Stimulated activated CD4-positive, alpha-beta T cell treated with anti-CD3 and anti-CD28 coated beads, Interleukin-1b, Interleukin-23, amount 100 ng/mL, for 4 hours (primary cell): Measurements from ENCODE around the gene GRIN3A.
"Not testable (repeated sequence)": the region's sequence is repeated elsewhere in the genome, so short reads cannot be mapped to it uniquely, and the experiment has no call there.

Source experiments
- DNase-seq, 2 donors: peaks; one replicate each; pipeline ENCODE4 v3.0.0-alpha.2; 2020; ENCODE audit warnings: low read depth in 2 of 2

Gene GRIN3A

DNA sequence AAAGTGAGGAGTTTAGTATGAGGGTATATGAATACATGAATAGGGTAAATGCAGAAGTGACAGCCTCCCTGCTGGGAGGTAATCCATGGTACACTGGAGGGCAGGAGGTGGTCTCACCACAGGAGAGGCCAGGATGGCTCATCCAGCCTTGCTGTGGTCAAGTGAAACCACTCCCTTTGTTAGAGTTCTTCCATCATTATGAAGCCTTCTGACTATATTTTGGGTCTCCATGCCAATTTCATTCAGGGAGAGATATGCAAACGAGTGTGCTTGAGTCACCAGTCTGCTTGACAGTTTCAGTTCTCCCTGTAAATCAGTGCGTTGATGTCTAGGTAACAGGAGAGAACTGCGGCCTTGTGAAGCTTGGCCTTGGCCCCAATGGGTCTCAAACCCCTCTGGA lies 160.1 kb downstream of the GRIN3A start:
- DNase-seq = no peak

DNA sequence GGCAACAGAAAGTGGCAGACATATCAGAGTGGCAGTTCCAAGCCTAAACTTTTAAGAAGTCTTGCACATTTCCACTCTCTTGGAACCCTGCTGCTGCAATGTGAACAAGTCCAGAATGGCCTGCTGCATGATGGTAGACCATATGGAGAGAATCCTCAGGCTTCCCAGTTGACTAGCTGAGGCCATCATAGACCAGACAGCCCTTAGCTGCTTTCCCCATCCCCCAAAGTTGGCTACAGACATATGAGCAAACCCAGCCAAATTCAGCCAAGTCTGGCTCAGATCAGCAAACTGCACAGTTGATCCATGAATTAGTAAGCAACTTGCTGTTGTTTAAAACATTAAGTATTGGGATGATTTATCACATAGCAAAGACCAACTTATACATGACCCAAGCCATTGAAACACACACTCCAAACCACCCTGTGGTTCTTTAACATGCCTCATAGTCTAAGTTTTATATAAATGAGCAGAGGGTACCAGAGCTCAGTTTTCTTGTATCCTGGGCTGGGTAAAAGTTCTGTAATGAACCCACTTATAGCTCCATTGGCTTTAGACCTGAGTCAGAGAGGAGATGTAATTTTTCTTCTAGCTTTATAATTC lies 163.6 kb downstream of the GRIN3A start:
- DNase-seq = no peak

DNA sequence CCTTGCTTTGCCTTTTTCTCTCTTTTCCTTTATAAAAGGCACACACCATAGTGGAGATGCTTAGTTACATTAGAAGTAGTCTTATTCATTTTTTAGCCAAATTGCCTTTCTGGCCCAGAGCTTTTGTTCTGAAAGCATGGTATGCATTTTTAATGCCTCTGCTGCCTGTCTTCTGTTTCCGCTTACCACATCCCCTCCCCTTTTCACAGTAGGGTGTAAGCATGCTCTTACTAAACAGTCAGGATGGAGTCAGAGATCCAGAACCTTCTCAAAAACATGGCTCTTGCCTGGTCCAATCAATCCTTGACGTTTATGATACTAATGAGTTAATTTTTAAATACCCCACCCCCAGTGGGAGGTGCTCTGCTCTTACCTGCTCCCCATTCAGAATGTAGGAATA lies 166.1 kb downstream of the GRIN3A start:
- DNase-seq = no peak

DNA sequence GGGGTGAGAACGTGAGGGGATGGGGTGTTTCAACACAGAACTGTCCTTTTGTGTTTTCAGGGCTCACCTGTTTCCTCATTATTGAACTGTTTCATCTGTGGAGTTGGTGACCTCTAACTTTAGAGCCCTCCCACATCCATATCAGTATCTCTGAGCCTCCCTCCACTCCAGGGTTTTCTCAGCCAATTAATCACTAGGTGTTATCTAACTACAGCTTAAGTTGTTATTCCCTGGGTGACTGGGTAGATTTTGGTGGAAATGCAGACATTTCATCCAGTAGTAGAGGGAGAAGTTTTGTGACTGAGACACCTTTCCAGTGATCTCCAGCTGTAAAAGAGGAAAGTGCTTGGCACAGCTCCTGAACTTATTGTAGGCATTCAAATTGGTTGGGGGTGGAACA lies 167.3 kb downstream of the GRIN3A start:
- no peak for DNase-seq

DNA sequence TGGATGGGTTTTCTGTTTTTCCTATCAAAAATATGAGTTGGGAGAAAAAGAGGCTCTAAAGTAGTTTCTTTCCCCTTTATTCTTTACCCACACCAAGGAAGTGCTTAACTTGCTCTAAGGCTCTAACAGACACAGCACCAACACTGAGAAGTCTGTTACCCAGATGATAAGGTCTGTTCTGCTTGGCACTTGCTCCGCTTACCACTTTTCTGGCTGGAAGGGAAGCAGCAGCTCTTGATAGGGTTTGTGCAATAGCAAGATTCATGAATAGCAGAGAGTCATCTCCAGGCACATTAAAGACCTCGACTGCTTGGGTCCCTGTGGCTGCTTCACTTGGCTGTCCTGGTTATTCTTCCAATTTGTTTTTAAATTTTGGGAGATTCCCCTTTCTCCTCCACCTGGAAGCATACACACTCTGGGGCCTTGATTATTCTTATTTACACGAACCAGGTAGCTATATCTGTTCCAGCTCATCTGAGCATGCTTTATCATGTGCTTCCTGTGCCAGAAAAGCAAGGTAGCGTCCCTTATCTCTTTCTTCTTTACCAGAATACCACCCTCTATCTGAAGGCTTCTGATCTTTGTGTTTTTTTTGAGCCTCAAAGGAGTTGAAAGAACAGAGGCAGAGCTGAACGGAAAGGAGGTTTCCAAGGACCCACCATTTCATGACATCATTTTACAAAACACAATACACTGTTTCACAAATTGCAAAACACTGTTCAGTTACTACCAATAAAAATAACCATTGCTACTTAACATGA lies 168.5 kb downstream of the GRIN3A start:
- DNase-seq = no peak

DNA sequence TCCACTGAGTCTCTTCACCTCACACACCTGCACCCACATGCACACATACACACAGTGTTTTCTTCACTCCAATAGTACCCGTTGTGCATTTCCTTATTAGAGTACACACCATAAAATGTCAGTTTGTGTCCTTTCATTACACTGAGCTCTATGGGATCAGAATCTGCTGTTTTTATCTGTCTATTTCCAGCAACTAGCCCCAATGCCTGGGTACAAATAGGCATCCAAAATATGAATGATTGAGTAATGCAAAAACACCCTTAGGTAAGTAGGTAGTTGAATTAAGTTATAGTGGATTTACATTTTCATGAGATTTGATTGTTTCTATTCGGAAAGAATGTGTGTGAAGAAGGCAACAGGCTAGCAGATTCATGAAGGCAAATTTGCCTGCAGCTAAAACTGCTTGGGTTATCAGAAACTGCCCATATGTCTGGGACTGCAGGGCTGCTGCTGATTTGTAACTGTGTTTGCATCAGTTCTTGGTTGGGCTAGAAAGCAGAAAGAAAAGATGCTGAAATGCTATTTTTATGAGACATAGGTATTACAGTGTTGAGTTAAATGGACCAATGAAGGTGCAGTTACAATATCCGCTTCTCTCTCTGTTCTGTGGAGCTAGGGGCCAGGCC lies 170.6 kb downstream of the GRIN3A start:
- no peak for DNase-seq

DNA sequence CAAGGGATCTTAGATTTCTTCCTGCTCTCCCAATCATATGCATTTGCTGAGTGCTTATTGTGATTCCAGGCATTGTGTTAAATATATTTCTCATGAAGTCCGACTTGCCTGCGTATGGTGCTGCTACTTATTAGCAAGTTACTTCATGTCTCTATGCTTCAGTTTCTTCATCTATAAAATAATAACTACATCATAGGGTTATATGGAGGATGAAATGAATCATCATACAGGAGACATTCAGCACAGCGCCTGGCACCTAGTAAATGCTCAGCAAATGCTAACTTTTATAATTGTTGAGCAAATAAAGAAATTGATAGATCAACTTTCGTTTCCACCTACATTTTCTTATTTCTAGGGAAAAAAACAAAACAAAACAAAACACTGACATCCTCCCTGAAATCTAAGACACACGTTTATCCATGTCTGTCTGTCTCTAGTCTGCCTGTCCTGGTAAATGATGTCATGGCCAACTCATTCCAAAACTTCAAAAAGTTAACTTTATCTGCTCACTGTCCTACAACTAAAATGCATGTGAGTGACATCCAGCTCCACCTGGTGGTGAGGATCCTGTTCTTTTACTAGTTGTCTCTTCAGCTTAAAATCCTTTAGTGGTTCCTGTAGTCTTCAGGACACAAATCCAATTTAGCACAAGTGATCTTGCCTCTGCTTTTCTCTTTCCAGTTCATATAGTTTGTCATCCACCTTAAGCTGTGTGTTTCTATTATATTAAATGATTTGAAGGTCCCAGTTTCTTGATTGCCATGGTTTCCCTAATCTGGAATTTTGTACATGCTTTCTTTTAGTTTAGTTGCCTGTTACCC lies 171.3 kb downstream of the GRIN3A start:
- no peak for DNase-seq

DNA sequence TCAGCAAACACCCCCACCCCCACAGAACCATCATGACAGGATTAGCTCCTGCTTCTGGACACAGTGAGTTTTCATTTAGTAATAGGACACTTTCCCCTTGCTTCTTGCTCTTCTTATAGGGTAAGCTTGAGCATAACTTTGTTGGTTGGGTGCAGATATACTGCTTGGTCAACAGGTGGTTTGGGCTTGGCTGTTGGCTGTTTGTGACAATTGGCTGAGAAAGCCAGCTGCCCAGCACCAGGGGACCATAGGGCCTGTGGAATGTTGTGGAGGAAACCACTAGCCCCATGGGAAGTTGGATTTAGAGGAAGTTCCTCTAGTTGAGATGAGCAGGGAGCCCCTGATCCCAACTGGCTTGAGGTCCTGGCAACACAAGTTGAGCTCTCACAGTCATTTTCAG lies 174.2 kb downstream of the GRIN3A start:
- no peak for DNase-seq

DNA sequence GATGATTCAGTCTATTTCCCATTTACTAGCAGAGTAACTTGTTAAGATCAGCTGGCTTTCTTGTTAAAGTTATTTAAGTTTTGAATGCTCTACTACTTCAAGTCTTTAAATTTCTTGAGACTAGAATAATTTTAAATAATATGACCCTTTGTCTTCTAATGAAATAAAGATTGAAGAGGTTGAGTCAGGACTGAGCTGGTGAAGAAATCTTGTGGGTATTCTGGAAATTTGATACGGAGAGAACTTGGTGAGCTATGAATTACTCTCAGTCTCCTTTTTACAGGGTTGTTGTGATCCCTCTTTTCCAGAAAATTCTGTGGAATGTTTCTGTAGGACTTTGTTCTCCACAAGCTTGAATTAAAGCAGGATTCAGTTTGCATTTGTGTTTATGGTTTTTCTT lies 175.5 kb downstream of the GRIN3A start:
- no peak for DNase-seq

DNA sequence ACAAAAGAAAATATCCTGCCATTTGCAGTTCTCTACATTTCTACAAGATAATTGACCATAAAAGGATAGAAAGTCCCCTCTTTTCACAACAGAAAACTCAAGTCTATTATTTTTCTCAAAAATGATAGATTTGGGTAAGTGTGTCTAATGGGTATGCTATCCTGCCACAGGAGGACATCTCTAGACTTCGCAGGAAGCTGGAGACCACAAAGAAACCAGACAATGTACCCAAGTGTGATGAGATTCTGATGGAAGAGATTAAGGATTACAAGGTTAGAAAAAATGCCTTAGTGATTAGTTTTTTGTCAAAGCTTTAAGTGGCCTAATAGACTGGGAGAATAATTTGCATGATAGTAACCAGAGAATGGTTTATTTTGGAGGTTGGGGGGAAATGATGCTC lies 176.7 kb downstream of the GRIN3A start:
- no peak for DNase-seq

DNA sequence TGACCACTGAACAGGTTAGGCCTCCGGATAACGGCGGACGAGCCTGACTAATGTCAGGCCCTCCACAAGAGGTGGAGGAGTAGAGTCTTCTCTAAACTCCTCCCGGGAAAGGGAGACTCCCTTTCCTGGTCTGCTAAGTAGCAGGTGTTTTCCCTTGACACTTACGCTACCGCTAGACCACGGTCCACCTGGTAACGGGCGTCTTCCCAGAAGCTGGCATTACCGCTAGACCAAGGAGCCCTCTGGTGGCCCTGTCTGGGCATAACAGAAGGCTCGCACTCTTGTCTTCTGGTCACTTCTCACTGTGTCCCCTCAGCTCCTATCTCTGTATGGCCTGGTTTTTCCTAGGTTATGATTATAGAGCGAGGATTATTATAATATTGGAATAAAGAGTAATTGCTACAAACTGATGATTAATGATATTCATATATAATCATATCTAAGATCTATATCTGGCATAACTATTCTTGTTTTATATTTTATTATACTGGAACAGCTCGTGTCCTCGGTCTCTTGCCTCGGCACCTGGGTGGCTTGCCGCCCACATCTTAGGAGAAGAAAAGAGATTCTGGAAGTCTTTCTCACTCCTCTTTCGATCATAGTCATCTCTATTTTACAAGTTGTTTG lies 188.9 kb downstream of the GRIN3A start:
- not testable (repeated sequence) for DNase-seq

DNA sequence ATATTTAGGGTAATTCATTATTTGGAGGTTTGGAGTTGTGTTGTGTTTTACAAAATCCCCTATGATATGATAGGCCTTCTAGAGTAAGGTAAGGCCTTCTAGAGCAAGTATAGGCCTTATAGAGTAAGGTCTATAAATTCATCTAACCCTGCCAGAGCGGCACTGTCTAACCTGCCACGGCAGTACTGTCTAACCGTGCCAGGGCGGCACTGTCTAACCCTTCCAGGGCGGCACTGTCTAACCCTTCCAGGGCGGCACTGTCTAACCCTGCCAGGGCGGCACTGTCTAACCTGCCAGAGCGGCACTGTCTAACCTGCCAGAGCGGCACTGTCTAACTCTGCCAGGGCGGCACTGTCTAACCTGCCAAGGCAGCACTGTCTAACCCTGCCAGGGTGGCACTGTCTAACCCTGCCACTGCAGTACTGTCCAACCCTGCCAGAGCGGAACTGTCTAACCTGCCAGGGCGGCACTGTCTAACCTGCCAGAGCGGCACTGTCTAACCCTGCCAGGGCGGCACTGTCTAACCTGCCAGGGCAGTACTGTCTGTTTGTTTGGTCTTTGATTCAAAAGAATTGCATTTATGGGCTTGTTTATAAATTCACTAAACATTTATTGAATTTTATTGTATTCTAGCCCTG lies 195.2 kb downstream of the GRIN3A start:
- DNase-seq = no peak

DNA sequence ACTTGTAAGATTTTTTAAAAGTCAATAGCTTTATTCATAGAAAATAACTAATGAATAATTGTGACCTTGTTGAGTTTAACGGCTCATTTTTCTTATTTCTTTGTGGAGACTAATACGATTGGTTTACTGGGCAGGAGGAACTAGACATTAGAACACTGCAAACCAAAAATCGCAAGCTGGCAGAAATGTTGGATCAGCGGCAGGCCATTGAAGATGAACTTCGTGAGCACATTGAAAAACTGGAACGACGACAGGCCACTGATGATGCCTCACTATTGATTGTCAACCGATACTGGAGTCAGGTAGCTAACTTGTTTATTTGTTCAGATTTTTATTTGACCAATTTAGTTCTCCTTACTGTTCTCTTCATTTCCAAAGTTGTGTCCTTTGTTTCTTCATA lies 198.4 kb downstream of the GRIN3A start:
- DNase-seq = no peak

DNA sequence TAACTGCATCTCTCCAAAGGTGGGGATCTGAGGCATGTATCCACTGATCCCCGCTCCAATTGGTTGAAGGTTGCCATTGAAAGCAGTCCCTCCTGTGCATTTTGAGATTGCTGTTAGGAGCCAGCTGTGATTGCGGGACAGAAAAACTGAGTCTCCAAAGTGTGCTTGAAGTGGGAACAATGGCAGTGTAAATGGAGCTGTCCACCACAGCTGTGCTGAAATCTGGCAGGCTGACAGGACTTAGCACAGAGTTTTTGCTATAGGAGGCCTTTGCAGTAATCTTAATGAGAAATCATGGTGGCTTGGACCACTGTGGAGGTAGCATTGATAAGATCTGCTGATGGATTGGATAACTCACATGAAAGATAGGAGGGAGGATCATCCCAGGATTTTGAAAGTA lies 201.5 kb downstream of the GRIN3A start:
- no peak for DNase-seq

DNA sequence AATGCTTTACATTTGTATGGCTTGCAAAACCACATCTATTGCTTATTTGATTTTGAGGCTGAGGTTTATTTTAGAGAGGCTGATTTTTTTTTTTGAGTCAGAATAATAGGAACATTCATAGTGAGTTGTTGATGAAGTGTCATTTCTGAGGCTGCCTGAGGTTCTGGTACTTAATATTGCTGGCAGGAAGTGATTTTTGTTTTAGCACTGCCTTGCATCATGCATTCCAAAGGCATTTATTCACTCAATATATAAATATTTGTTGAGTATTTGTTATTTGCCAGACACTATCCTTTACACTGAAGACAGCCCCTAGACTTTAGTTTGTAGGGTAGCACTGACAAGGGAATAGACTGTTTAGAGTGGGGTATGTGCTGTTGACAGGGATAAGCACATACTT lies 202.1 kb downstream of the GRIN3A start:
- DNase-seq = no peak

DNA sequence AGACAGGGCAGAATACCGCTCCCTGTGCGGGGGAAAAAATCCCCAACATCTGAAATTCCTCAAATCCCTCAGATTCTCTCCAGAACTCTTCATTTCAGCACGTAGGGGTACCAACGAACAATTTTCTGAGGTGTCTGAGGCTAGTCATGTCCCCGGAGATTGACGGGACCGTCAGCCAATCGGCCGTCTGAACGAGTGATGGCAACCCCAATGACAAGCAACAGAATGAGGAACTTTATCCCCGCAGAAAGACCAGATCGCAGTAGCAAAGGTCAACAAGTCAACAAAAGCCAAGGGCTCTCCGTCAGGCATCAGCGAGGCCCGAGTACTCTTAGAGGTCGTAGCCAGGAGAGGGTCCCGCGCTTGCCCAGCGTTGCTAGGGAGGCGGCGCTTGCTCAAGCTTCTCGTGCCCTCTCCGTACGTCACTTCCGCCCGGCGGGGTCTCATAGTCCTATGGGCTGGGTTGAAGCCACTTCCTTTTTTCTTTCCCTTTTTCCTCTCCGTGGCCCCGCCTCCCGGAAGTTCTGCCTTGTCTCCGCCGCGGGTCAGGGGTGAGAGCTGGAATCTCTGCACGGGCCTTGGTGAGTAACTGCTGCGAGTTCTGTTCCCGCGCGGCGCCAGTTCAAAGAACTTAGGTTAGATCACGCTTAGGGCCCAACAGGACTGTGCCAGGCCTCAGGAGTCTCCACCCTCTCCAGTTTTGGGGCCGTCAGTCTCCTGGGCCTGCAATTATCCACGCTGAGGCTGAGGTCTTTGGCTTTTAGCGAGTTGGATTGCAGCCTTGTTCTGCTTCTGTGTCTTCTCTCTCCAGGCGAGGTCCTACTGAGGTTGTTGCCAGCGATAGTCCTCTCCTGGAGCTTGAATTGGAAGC lies 204.9 kb downstream of the GRIN3A start, which contains the start of gene RNF20:
TSS of gene RNF20 (plus strand) at position 520 of the 871 bp plus-strand sequence. CDS start 1,571 bp downstream, outside the sequence.
- DNase-seq = peak; percentile 98 to 99

DNA sequence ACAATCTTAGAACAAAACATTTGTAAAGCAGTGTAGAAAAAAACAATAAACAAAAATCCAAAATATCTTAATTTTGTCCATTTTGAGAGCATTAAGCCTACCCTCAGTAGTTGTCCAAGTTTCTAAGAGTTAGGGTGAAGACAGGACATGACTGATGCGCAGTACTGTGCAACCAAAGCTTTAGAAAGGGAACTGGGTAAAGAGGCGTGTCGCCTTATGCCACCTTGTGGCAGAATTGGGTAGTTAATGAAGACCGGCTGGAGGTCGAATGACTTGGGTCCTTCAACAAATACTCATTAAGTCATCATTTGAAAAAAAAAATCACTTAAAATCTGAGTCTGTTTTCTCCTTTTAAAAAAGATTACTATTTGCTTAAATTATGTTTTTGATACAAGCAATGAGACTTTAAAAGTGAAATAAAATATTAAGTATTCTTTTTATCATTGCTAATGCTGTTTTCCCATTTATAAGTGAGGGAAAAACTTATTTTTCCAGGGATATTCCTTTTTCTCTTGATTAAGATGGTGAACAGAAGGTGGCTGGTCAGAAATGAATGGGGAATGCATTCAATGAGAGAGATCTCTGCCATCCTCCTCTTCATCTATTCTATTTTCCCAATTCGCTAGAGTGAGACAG lies 208.3 kb downstream of the GRIN3A start:
- DNase-seq = peak; percentile 38 to 56

DNA sequence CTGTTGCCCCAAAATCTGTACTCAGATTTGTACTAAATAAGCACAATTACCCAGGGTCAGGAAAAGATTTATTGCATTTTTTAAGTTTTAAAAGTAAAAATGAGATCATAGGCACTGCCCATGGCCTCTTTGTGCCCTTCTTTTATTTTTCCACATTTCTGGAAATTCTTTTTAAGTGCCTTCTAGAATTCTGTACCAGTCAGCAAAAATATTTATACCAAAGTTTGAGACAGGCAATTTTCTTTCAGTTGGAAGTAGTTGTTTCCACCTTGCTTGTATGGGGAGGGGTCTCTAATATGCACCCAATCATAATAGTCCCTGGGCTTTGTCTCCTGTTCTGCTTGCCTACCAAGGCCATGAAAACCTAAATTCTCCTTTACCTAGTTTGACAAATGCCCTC lies 210.4 kb downstream of the GRIN3A start:
- DNase-seq = no peak

DNA sequence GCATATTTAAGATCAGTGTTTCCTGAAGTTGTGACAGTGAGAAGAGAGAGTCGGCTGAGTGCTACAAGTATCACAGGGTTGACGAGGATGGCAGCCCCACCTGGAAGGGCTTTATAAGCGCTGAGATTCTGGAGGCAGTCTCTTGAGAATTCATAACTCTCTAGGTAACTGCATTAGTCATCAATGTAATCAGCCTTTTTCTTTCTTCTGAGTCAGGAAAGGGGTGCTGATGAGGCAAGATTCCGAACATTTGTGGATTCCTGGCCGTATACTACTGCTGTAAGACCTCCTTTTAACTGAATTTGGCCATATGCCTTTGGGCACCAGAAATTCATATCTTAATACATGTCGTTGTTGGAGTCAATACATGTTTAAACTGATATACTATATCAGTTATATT lies 211.4 kb downstream of the GRIN3A start:
- no peak for DNase-seq

DNA sequence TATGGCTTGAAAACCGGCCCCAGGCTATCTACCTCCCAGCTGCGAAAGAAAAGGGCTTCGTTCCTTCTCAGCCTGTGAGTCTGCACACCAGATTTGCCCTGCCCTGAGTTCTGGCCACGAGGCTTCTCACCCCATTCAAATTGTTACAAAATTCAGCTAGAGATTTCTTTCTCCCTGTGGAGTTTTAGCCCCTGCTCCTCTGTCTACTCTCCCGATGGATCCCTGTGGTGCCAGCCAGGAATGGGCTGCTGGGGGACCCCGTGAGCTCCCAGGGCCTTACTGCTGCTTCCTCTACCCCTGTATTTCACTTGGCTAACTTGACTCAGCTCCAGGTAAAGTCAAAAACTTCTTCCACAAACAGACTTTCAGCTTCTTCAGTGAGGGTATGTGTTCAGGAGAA lies 214.1 kb downstream of the GRIN3A start:
- no peak for DNase-seq
